ENCODE measurements around the gene WDR88.

DNA sequence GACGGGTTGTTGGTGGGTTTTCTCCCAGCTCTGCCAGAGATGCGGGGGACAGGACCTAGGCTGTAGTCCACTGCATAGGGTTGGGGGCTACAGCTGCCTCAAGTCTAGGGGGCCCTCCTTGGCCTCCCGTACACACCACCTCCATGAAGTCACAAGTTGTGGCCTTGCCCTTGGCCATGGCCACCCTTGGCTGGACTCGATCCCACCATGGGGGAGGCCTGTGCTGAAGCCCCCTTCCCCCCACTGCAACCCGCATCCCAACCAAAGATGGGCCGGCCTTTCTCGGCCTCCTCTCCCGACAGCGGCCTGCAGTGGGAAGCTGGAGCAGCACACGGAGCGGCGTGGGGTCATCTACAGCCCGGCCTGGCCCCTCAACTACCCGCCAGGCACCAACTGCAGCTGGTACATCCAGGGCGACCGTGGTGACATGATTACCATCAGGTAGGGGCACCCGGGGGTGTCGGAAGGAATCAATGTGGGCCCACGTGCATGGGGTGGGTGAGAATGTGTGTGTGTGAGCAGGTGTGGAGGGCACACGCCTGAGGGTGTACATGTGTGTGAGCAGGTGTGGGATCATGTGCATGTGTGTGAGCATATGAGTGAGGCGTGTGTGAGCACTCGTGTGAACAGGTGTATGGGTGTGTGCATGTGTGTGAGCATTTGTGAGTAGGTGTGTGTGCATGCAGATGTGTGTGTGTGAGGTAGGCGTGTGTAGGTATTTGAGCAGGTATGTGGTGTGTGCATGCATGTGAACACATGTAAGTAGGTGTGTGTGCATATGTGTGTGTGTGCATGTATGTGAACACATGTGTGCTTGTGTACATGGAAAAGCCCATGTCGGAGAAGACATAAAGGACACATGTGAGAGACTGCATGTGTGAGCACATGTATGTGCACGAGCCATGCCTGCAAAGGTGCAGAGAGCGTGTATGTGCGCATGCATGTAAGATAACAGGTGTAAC lies 70.9 kb downstream of the WDR88 start:
- TF ChIP-seq, protein P1, sequence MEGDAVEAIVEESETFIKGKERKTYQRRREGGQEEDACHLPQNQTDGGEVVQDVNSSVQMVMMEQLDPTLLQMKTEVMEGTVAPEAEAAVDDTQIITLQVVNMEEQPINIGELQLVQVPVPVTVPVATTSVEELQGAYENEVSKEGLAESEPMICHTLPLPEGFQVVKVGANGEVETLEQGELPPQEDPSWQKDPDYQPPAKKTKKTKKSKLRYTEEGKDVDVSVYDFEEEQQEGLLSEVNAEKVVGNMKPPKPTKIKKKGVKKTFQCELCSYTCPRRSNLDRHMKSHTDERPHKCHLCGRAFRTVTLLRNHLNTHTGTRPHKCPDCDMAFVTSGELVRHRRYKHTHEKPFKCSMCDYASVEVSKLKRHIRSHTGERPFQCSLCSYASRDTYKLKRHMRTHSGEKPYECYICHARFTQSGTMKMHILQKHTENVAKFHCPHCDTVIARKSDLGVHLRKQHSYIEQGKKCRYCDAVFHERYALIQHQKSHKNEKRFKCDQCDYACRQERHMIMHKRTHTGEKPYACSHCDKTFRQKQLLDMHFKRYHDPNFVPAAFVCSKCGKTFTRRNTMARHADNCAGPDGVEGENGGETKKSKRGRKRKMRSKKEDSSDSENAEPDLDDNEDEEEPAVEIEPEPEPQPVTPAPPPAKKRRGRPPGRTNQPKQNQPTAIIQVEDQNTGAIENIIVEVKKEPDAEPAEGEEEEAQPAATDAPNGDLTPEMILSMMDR (conservative IDR thresholded peaks at IDR 0.05; ENCODE audit: low read length), result no peak
- no peak for TF ChIP-seq EZH2phosphoT487 (IDR thresholded peaks at IDR 0.05; ENCODE audit: borderline replicate concordance, low read depth, low read length)

Measured in OCI-LY7 (cell line).